ENCODE results near the gene CRTAC1. TPM values are rescaled to one million over a fixed set of nuclear protein-coding genes. Genes with fewer than 3 reads are reported as not detected.
"Not testable (repeated sequence)": the region's sequence is repeated elsewhere in the genome, so short reads cannot be mapped to it uniquely, and the experiment has no call there.

Gene CRTAC1
- total RNA-seq, 4 donors from 2014 or later, result 1.4 to 3.5 (median 2.3) TPM

DNA sequence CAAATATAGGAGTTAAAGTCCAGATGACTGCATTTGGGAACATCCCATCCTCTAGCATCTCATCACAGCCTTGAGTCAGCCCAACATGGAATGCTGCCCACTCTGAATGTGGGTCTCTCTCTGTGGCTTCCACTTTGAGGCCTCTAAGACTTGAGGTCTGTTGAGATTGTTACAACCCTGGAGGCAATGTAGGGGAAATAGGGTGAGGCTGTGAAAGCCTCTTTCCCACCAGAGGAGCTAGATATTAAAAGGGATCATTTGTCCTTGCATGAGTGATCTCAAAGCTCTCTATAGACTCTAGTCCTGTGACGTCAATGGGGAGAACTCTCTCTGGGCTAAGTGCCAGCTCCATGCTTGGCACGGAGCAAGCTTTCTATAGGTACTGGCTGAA lies 187.1 kb downstream of the CRTAC1 start:
- no peak overlapping the region for H3K4me3 ChIP-seq (ENCODE audit: low read depth, poor library complexity, severe bottlenecking)
- no peak for TF ChIP-seq POLR2A (IDR thresholded peaks at IDR 0.05)
- TF ChIP-seq, protein P1, sequence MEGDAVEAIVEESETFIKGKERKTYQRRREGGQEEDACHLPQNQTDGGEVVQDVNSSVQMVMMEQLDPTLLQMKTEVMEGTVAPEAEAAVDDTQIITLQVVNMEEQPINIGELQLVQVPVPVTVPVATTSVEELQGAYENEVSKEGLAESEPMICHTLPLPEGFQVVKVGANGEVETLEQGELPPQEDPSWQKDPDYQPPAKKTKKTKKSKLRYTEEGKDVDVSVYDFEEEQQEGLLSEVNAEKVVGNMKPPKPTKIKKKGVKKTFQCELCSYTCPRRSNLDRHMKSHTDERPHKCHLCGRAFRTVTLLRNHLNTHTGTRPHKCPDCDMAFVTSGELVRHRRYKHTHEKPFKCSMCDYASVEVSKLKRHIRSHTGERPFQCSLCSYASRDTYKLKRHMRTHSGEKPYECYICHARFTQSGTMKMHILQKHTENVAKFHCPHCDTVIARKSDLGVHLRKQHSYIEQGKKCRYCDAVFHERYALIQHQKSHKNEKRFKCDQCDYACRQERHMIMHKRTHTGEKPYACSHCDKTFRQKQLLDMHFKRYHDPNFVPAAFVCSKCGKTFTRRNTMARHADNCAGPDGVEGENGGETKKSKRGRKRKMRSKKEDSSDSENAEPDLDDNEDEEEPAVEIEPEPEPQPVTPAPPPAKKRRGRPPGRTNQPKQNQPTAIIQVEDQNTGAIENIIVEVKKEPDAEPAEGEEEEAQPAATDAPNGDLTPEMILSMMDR (IDR thresholded peaks at IDR 0.05), result no peak
- intact Hi-C loops (cut with DNase I; ENCODE audit: low total_unique reads), result no loop called here
- DNase-seq (ENCODE audit: low spot score in 2 of 2), result no peak
- 20 to 27% methylated on average over 2 of the region's 2 CpGs for WGBS, 2 donors

DNA sequence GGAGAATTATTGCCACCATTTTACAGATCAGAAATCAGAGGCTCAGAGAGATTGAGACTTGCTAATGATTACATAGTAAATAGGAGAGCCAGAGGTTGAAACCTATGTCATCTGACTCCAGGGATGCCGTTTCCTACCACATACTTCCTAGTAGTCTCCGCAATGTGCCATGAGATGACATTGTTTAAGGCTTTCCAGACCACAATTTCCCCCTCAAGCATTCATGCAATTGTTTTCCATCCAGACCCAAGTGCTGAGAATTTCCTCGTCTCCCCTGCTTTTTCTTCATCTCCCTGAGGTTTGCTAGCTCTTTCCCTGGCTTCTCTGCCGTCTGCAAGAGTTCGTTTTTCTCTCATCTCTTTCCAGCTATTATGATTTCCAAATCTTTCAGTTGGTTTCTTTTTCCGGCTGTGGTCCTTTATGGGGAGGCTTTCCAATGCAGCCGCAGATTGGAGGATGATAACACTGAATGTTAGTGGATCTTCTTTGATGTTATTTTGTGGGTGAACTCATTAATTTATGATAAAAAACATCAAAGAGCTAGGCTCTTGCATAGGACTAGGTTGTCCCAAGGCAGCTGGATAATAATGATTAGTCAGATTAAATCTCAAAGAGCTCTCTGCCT lies 187.7 kb downstream of the CRTAC1 start:
- 44 to 46% methylated on average over 7 of the region's 7 CpGs for WGBS, 2 donors
- intact Hi-C loops (cut with DNase I; ENCODE audit: low total_unique reads), result no loop called here
- no peak for TF ChIP-seq POLR2A (IDR thresholded peaks at IDR 0.05)
- TF ChIP-seq, protein P1 (IDR thresholded peaks at IDR 0.05), result no peak
- no peak for DNase-seq (ENCODE audit: low spot score in 2 of 2)
- no peak overlapping the region for H3K4me3 ChIP-seq (ENCODE audit: low read depth, poor library complexity, severe bottlenecking)

DNA sequence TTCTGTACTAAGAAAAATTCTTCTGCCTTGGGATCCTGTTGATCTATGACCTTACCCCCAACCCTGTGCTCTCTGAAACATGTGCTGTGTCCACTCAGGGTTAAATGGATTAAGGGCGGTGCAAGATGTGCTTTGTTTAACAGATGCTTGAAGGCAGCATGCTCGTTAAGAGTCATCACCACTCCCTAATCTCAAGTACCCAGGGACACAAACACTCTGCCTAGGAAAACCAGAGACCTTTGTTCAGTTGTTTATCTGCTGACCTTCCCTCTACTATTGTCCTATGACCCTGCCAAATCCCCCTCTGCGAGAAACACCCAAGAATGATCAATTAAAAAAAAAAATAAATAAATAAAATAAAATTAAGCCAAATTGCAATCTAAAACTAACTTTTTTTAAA lies 188.3 kb downstream of the CRTAC1 start:
- WGBS, 2 donors, result 46 to 59% methylated on average over 2 to 3 of the region's 3 CpGs
- DNase-seq (ENCODE audit: low spot score in 2 of 2); H3K4me3 ChIP-seq (ENCODE audit: low read depth, poor library complexity, severe bottlenecking); intact Hi-C loops (cut with DNase I; ENCODE audit: low total_unique reads): not testable (repeated sequence)

DNA sequence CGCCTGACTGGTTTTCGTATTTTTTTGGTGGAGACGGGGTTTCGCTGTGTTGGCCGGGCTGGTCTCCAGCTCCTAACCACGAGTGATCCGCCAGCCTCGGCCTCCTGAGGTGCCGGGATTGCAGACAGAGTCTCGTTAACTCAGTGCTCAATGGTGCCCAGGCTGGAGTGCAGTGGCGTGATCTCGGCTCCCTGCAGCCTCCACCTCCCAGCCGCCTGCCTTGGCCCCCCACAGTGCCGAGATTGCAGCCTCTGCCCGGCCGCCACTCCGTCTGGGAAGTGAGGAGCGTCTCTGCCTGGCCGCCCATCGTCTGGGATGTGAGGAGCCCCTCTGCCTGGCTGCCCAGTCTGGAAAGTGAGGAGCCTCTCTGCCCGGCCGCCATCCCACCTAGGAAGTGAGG lies 189.3 kb downstream of the CRTAC1 start:
- DNase-seq (ENCODE audit: low spot score in 2 of 2); intact Hi-C loops (cut with DNase I; ENCODE audit: low total_unique reads); H3K4me3 ChIP-seq (ENCODE audit: low read depth, poor library complexity, severe bottlenecking): not testable (repeated sequence)
- WGBS, 2 donors, result 96% methylated on average over 10 to 19 of the region's 22 CpGs

DNA sequence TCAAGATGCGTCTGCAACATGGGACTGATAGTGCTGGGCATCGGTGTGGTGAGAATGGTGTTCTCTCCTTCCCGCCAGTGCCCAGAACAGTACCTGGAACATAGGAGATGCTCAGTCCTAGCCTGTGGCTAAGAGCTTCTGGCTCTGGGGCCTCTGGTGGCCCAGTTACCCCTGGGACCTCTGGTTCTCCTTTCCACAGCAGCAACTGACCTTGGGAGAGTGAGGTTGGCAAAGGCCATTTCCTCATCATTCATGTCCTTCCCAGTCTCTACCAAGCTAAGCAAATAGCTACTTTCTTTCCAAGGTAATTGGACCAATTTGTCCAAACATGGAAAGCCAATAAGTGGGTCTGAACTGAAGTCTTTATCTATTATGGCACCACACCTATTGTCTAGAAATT lies 192.3 kb downstream of the CRTAC1 start:
- intact Hi-C loops (cut with DNase I; ENCODE audit: low total_unique reads), result no loop called here
- 90 to 98% methylated on average over 3 of the region's 3 CpGs for WGBS, 2 donors
- no peak for DNase-seq (ENCODE audit: low spot score in 2 of 2)
- TF ChIP-seq, protein P1 (IDR thresholded peaks at IDR 0.05), result no peak
- TF ChIP-seq POLR2A (IDR thresholded peaks at IDR 0.05), result no peak
- no peak overlapping the region for H3K4me3 ChIP-seq (ENCODE audit: low read depth, poor library complexity, severe bottlenecking)

DNA sequence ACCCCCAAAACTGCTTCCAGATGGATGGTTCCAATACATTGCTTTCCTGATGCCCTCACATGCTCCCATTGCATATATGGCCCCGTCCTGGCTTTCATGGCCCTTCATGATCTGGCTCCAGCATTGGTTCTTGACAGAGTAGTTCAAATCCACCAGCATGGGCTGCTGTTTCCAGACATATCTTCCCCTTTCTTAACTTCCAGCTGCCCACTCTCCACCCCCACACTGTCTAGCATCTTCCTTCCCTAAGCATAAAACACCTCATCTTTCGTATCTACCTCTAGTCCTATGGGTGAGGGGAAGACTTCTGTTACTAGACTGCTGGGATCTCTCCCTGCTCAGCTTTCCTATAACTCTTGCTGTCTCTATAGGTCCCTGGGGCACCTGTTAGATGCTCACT lies 194.0 kb downstream of the CRTAC1 start:
- TF ChIP-seq, protein P1 (IDR thresholded peaks at IDR 0.05), result no peak
- no peak for TF ChIP-seq POLR2A (IDR thresholded peaks at IDR 0.05)
- intact Hi-C loops (cut with DNase I; ENCODE audit: low total_unique reads), result no loop called here
- DNase-seq (ENCODE audit: low spot score in 2 of 2), result no peak
- no peak overlapping the region for H3K4me3 ChIP-seq (ENCODE audit: low read depth, poor library complexity, severe bottlenecking)
- 84 to 87% methylated on average over 2 of the region's 2 CpGs for WGBS, 2 donors

DNA sequence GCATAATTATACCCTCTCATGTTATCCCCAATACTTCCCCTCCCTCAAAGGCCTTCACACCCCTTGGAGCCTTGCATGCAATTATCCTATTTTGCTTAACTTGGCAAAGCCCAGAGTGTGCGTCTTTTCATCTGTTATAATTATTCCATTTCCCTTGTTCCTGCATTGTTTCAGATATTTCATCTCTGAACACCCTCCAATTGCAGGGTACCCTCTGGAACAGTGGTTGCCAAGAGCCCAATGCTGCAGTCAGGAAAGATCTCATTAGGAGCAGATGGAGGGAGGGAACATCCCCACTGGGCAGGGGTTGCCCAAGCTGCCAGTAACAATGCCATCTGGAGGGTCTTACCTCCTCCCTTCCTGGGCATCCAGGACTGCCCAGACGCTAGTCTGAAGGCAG lies 199.2 kb downstream of the CRTAC1 start:
- TF ChIP-seq POLR2A (IDR thresholded peaks at IDR 0.05), result no peak
- TF ChIP-seq, protein P1 (IDR thresholded peaks at IDR 0.05), result no peak
- DNase-seq (ENCODE audit: low spot score in 2 of 2), result no peak
- intact Hi-C loops (cut with DNase I; ENCODE audit: low total_unique reads), result no loop called here
- WGBS, 2 donors, result 81 to 82% methylated on average over 2 of the region's 2 CpGs
- H3K4me3 ChIP-seq (ENCODE audit: low read depth, poor library complexity, severe bottlenecking), result no peak overlapping the region

Data from lower leg skin (tissue), 4 donors.